ENCODE results near the gene PARP11.

DNA sequence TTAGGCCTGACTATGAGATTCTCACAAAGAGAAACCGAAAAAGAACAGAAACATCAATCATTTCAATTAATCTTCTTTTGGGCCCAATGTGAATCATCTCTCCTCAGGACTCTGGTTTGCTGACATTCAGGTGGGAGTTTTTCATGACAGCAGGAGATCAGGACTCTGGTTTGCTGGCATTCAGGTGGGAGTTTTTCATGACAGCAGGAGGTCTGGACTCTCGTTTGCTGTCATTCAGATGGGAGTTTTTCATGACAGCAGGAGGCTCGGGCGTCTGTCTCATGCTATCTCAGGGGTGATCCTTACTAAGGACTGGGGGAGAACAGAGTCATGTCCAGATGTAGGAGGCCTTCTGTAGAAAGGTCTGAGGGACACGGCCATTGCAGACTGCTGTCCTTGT, 40.1 kb upstream of the PARP11 start:
- TF ChIP-seq, protein P1, sequence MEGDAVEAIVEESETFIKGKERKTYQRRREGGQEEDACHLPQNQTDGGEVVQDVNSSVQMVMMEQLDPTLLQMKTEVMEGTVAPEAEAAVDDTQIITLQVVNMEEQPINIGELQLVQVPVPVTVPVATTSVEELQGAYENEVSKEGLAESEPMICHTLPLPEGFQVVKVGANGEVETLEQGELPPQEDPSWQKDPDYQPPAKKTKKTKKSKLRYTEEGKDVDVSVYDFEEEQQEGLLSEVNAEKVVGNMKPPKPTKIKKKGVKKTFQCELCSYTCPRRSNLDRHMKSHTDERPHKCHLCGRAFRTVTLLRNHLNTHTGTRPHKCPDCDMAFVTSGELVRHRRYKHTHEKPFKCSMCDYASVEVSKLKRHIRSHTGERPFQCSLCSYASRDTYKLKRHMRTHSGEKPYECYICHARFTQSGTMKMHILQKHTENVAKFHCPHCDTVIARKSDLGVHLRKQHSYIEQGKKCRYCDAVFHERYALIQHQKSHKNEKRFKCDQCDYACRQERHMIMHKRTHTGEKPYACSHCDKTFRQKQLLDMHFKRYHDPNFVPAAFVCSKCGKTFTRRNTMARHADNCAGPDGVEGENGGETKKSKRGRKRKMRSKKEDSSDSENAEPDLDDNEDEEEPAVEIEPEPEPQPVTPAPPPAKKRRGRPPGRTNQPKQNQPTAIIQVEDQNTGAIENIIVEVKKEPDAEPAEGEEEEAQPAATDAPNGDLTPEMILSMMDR (IDR thresholded peaks at IDR 0.05) = no peak
- TF ChIP-seq POLR2A (IDR thresholded peaks at IDR 0.05) = no peak

Data from uterus (tissue), 2 donors.